ENCODE results near the gene ELP5. TPM values are rescaled to one million over a fixed set of nuclear protein-coding genes. Genes with fewer than 3 reads are reported as not detected.

ELP5 gene
- total and polyA plus RNA-seq, 8 donors, result 26.5 to 49.7 (median 42.9) TPM

DNA sequence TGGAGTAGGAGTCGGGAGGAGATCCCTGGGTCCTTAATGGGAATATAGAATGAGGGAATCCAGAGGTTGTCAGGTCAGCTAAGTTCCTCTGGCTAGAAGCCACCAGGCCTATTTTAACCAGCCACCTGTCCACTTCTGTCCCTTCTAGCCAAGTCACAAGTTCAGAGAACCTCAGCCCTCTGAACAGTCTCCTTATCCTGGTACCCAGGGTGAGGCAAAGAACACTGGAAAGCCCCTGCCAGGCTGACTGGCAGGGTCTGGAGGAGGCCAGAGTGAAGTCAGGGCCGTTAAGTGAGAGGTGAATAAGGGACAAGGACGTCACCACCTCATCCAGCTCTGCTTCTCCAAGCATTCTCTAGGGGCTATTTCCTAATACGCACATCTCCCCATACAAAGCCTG is 3.2 kb upstream of the ELP5 start:
- Histone ChIP-seq H3K27me3 (no peaks in the 10 kb centered on the region), H3K36me3 (peaks cover 0 to 35% of the 10 kb centered on the region in 2 donors), H3K4me1 (peaks cover 18 to 52% of the 10 kb centered on the region in 2 donors), H3K27ac (no peak overlapping the region), H3K4me3 (no peak overlapping the region), H3K9me3 (no peaks in the 10 kb centered on the region)
- TF ChIP-seq, protein P1, sequence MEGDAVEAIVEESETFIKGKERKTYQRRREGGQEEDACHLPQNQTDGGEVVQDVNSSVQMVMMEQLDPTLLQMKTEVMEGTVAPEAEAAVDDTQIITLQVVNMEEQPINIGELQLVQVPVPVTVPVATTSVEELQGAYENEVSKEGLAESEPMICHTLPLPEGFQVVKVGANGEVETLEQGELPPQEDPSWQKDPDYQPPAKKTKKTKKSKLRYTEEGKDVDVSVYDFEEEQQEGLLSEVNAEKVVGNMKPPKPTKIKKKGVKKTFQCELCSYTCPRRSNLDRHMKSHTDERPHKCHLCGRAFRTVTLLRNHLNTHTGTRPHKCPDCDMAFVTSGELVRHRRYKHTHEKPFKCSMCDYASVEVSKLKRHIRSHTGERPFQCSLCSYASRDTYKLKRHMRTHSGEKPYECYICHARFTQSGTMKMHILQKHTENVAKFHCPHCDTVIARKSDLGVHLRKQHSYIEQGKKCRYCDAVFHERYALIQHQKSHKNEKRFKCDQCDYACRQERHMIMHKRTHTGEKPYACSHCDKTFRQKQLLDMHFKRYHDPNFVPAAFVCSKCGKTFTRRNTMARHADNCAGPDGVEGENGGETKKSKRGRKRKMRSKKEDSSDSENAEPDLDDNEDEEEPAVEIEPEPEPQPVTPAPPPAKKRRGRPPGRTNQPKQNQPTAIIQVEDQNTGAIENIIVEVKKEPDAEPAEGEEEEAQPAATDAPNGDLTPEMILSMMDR (IDR thresholded peaks at IDR 0.05), result no peak
- intact Hi-C loops (cut with DNase I), result no loop called here
- ATAC-seq, result no peak
- DNase-seq, result no peak

- no peak overlapping the region for H3K27ac ChIP-seq
- intact Hi-C loops (cut with DNase I), result no loop called here
- H3K36me3 ChIP-seq, result peaks cover 0 to 34% of the 10 kb centered on the region in 2 donors
- ATAC-seq, result no peak
- peak overlapping the region in 1 of 2 donors; percentile 83 for H3K4me3 ChIP-seq
- H3K9me3 ChIP-seq, result no peaks in the 10 kb centered on the region
- H3K27me3 ChIP-seq, result no peaks in the 10 kb centered on the region
- TF ChIP-seq, protein P1 (IDR thresholded peaks at IDR 0.05), result no peak
- H3K4me1 ChIP-seq, result peaks cover 18 to 48% of the 10 kb centered on the region in 2 donors
- no peak for DNase-seq
These were observed 2.8 kb upstream of the ELP5 start for GRCh38 chr17:7249214-7249613.

DNA sequence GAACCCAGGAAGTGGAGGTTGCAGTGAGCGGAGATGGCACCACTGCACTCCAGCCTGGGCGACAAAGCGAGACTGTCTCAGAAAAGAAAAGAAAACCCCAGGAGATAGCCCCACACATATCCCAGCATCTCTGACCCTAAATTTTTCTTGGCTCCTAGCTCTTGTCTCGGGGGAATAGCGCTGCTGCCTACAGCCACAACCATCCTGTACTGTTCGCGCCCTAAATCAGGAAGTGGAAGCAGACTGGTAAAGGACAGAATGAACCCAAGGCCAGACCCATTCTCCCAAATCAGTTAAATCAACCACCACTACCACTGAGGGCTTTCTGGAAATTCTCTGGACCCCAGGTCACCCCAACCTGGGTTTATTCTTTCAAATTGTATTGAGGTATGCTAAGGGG is 2.2 kb upstream of the ELP5 start:
- peak overlapping the region; percentile 83 to 95 for H3K4me3 ChIP-seq
- H3K9me3 ChIP-seq, result no peaks in the 10 kb centered on the region
- peak overlapping the region in 1 of 2 donors; percentile 100 for H3K27ac ChIP-seq
- TF ChIP-seq, protein P1 (IDR thresholded peaks at IDR 0.05), result no peak
- intact Hi-C loops (cut with DNase I), result no loop called here
- H3K4me1 ChIP-seq, result peaks cover 18 to 47% of the 10 kb centered on the region in 2 donors
- H3K27me3 ChIP-seq, result no peaks in the 10 kb centered on the region
- ATAC-seq, result no peak
- DNase-seq, result no peak
- peaks cover 0 to 34% of the 10 kb centered on the region in 2 donors for H3K36me3 ChIP-seq

- peaks cover 0 to 34% of the 10 kb centered on the region in 2 donors for H3K36me3 ChIP-seq
- peak in 2 of 4 donors; percentile 53 to 88 for DNase-seq
- H3K4me3 ChIP-seq, result peak overlapping the region; percentile 83 to 95
- intact Hi-C loops (cut with DNase I), result no loop called here
- peaks cover 18 to 47% of the 10 kb centered on the region in 2 donors for H3K4me1 ChIP-seq
- no peaks in the 10 kb centered on the region for H3K27me3 ChIP-seq
- TF ChIP-seq, protein P1 (IDR thresholded peaks at IDR 0.05), result no peak
- ATAC-seq, result no peak
- peak overlapping the region; percentile 99 to 100 for H3K27ac ChIP-seq
- no peaks in the 10 kb centered on the region for H3K9me3 ChIP-seq
These were observed 1.1 kb upstream of the ELP5 start for GRCh38 chr17:7250695-7251627.

DNA sequence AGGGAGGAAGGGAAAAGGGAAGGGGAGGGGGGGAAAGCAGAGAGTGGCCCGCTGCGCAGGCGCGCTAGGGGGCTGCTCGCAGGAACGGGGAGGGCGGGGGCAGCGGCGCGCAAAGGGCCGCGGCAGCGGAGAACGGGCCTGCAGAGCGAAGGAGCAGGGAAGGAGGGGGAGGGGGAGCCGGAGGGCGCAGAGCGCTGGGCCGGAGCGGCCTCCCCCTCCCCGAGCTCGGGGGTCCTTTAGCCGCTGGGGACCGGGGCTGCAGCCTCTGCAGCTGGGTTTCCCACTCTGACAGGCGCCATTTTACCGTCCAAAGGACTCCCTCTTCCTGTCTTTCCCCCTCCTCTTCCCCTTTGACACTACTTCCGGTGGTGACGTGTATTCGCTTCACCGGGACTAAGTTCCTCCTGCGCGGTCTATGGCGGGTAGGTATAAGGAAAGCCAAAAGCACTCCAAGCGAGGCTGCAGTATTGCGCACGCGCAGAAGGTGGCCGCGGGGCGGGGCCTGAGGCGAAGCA is 297 bp upstream of the ELP5 start, which contains the start of gene CTDNEP1:
CTDNEP1 (minus strand) TSS at position 74 of the 515 bp plus-strand sequence. CDS start 438 bp downstream, outside the sequence.
- H3K27ac ChIP-seq, result peak within 1 kb of the TSS; percentile 99 to 100
- peak within 1 kb of the TSS; percentile 83 to 95 for H3K4me3 ChIP-seq
- no peaks in the 10 kb centered on the region for H3K27me3 ChIP-seq
- no peaks in the 10 kb centered on the region for H3K9me3 ChIP-seq
- intact Hi-C loops (cut with DNase I), result no loop called here
- TF ChIP-seq, protein P1 (IDR thresholded peaks at IDR 0.05), result no peak
- H3K36me3 ChIP-seq, result peaks cover 0 to 34% of the 10 kb centered on the region in 2 donors
- peaks cover 18 to 47% of the 10 kb centered on the region in 2 donors for H3K4me1 ChIP-seq
- DNase-seq, result peak; percentile 99 to 100 (median 99)
- ATAC-seq, result peak; percentile 90

Data from left lung (tissue), 10 donors.